GM12875 (cell line): ENCODE data around the gene DAB2IP.
"Not testable (repeated sequence)": the region's sequence is repeated elsewhere in the genome, so short reads cannot be mapped to it uniquely, and the experiment has no call there.

ENCODE experiments used
- H3K4me3 ChIP-seq: one replicate; pipeline ENCODE4 v1.5.1; 2011; ENCODE audit warnings: low read depth, low read length, control low read depth
- CTCF ChIP-seq: IDR thresholded peaks from 2 replicates; pipeline ENCODE4 v1.5.1; 2011; ENCODE audit warnings: low read depth, mild to moderate bottlenecking, control low read depth, inconsistent platforms, low read length, moderate library complexity, borderline replicate concordance; ENCODE audit not compliant: insufficient read depth

Gene DAB2IP

DNA sequence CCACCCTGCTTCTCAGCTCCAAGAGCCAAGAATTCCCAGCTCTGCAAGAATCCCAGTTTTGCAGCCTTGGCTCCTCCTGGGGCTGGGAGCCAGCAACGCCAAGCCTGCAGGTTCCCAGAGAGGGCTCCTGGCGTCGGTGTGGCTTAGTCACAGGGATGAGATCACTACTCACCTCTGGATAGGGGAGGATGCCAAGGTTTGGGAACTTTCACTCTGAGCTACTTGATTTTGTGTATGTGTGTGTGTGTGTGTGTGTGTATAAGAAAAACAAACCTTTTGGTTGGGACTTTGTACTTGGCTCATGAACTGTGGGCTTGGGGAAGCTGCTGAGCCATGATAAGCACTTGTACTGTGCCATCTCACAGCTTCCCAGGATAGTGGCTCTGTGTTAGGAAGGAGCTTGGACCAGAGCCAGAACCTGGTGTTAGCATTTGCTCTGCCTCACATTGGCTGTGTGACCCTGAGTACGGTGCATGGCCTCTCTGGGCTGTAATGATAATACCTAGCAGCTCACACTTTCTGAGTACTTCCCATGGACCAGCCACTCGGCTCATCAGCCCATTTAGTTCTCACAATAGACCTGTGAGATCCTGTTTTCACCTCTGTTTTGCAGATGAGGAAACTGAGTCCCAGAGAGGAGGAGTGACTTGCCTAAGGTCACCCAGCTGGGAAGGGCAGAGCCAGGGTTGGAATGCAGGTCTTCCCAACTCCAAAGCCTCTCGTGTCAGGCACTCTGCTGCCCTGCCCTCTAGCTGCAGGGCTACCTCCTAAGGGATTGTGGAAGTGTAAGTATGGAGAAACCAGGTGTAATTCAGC, 41.4 kb upstream of the DAB2IP start:
- no peak overlapping the region for H3K4me3 ChIP-seq
- TF ChIP-seq CTCF, result no peak

DNA sequence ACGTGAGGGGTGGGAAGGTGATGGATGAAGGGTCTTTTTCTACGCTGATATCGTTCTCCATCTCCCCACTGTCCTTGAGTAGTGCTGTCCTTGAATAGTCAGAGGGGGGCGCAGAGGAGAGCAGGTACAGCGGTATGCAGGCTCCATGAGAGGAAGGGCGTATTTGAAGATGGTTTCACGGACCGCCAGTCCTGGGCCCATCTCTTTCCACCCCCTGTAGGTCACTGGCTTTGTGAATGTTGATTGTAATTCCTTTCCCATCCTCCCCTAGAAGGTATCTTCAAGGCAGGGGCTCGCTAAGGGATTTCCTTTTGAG, 40.8 kb upstream of the DAB2IP start:
- H3K4me3 ChIP-seq, result no peak overlapping the region

DNA sequence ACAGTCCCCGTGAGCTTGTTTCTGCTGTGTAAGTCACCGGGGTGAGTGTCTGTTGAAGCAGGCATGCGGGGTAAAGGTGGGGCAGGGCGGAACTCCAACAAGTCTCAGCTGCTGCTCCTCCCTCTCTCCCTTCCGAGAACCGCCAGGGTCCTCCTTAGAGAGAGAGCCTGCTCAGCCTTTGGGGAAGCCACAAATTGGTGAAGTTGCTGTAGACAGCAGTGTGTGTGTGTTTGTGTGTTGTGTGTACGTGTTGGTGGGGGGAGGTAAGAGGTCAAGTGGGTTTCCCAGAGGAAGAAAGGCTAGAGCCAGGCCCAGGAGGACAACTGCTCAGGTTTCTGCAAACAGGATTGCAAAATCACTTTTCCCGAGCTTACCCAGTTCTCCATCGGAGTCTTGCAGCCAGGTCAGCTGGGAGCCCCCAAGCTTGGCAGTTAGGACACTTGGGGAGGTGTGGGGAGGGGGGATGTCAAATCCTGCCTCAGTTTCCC, 38.9 kb upstream of the DAB2IP start:
- no peak for TF ChIP-seq CTCF
- no peak overlapping the region for H3K4me3 ChIP-seq

More for the DNA sequence above, 40.8 kb upstream of the DAB2IP start:
- no peak for TF ChIP-seq CTCF

DNA sequence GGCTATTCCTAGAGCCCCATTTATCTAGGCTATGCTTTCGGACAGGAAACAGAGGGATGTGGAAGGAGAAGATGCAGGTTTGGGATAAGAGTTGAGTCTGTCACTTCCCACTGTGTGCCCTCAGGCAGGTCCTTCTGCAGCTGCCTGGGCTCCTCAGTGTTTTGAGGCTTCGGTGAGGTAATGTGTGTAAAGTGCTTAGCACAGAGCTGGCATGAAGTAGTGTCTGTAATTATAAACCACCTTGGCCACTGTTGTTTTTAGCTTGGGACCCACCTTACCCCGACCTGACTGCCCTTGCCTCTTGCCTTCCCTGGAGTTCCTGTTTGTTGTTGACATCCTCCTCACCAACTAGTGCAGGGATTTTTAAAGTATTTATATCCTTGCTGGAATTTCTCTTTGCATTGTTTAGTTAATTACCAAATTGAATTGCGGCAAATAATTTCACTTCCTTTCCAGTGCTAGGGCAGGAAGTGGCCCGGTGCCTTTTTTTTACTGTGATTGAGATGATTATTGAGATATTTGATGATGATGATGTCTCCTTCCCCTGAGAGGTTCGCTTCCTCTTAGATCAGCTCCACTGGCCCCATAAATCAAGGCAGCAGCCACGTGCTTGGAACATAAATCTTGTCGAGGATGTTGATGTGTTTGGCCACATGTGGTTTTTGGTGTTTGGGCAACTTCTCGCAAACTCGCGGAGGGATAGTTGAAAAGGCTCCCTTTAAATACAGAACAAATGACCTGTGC, 38.3 kb upstream of the DAB2IP start:
- TF ChIP-seq CTCF, result no peak
- no peak overlapping the region for H3K4me3 ChIP-seq

- TF ChIP-seq CTCF, result no peak
These were observed 35.2 kb upstream of the DAB2IP start for GRCh38 chr9:121616123-121616755.

GRCh38 chr9:121618504-121618903, 32.9 kb upstream of the DAB2IP start:
- TF ChIP-seq CTCF, result no peak
- H3K4me3 ChIP-seq, result no peak overlapping the region

More at GRCh38 chr9:121616123-121616755, 35.2 kb upstream of the DAB2IP start:
- H3K4me3 ChIP-seq, result no peak overlapping the region

DNA sequence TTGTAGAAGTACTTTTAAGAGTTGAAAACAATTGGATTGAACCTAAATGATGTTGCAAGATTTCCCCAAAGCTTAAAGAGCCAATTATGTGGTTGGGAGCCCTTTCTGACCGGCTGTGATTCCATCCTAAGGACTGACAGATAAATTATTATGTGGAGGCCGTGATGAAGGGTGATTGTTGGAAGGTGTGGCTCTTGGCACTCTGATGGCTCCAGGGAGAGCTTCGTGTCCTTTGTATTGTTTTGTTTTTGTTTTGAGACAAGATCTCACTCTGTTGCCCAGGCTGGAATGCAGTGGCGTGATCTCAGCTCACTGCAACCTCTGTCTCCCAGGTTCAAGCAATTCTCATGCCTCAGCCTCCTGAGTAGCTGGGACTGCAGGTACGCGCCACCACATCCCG, 32.5 kb upstream of the DAB2IP start:
- not testable (repeated sequence) for H3K4me3 ChIP-seq
